HUES48 (cell line): Measurements from ENCODE around the gene PIK3CA.
"Not testable (repeated sequence)": the region's sequence is repeated elsewhere in the genome, so short reads cannot be mapped to it uniquely, and the experiment has no call there.

Source experiments
- H3K27ac ChIP-seq: one replicate; pipeline ENCODE4 v1.7.0; 2013; ENCODE audit warnings: low read depth, low read length, inconsistent platforms
- H3K27me3 ChIP-seq: 2 replicates; pipeline ENCODE4 v1.6.1; 2013; ENCODE audit warnings: mild to moderate bottlenecking, low read length; ENCODE audit not compliant: control insufficient read depth, insufficient read depth
- H3K36me3 ChIP-seq: 2 replicates; pipeline ENCODE4 v1.6.1; 2013; ENCODE audit warnings: low read length; ENCODE audit not compliant: control insufficient read depth, insufficient read depth
- H3K4me1 ChIP-seq: 2 replicates; pipeline ENCODE4 v1.6.1; 2013; ENCODE audit warnings: mild to moderate bottlenecking, low read length; ENCODE audit not compliant: control insufficient read depth, insufficient read depth
- H3K4me3 ChIP-seq: 2 replicates; pipeline ENCODE4 v1.5.1; 2013; ENCODE audit warnings: mild to moderate bottlenecking, low read depth, low read length
- H3K9ac ChIP-seq: 2 replicates; pipeline ENCODE4 v1.6.1; 2013; ENCODE audit warnings: mild to moderate bottlenecking, low read depth, low read length, moderate library complexity
- H3K9me3 ChIP-seq: 2 replicates; pipeline ENCODE4 v1.6.1; 2013; ENCODE audit warnings: low read length; ENCODE audit not compliant: control insufficient read depth, insufficient read depth

PIK3CA gene

GRCh38 chr3:179240299-179240698 lies 92.1 kb downstream of the PIK3CA start:
- not testable (repeated sequence) for H3K4me1 ChIP-seq, H3K9me3 ChIP-seq, H3K27me3 ChIP-seq, H3K9ac ChIP-seq, H3K4me3 ChIP-seq, H3K36me3 ChIP-seq, H3K27ac ChIP-seq

- not testable (repeated sequence) for H3K4me1 ChIP-seq, H3K27me3 ChIP-seq, H3K9ac ChIP-seq, H3K9me3 ChIP-seq, H3K36me3 ChIP-seq, H3K4me3 ChIP-seq, H3K27ac ChIP-seq
Measured at GRCh38 chr3:179242859-179243258, 94.7 kb downstream of the PIK3CA start.

- no peaks in the 10 kb centered on the region for H3K9me3 ChIP-seq
- H3K4me3 ChIP-seq = no peak overlapping the region
- no peaks in the 10 kb centered on the region for H3K27me3 ChIP-seq
- H3K36me3 ChIP-seq = peaks cover 2% of the 10 kb centered on the region; the same call in 1 of the 2 replicates
- H3K27ac ChIP-seq = no peak overlapping the region
- peaks cover 4% of the 10 kb centered on the region; the same call in 1 of the 2 replicates for H3K4me1 ChIP-seq
- no peak overlapping the region for H3K9ac ChIP-seq
Measured at GRCh38 chr3:179244878-179245277, 96.7 kb downstream of the PIK3CA start.

GRCh38 chr3:179247289-179248015 lies 99.3 kb downstream of the PIK3CA start:
- peaks cover 2% of the 10 kb centered on the region; the same call in 1 of the 2 replicates for H3K36me3 ChIP-seq
- no peak overlapping the region for H3K9ac ChIP-seq
- no peak overlapping the region for H3K4me3 ChIP-seq
- H3K27me3 ChIP-seq = no peaks in the 10 kb centered on the region
- H3K27ac ChIP-seq = no peak overlapping the region
- H3K9me3 ChIP-seq = no peaks in the 10 kb centered on the region
- H3K4me1 ChIP-seq = peaks cover 4% of the 10 kb centered on the region; the same call in 1 of the 2 replicates

- H3K9me3 ChIP-seq = no peaks in the 10 kb centered on the region
- H3K9ac ChIP-seq = no peak within 1 kb of the TSS
- no peak within 1 kb of the TSS for H3K27ac ChIP-seq
- peaks cover 2% of the 10 kb centered on the region; the same call in 1 of the 2 replicates for H3K36me3 ChIP-seq
- no peaks in the 10 kb centered on the region for H3K4me1 ChIP-seq
- no peaks in the 10 kb centered on the region for H3K27me3 ChIP-seq
- H3K4me3 ChIP-seq = no peak within 1 kb of the TSS
Measured at GRCh38 chr3:179250803-179251476, 102.8 kb downstream of the PIK3CA start, which contains the start of gene KCNMB3. KCNMB3 (minus strand) TSS chr3:179251114; CDS start chr3:179250990, 124 bp downstream.

DNA sequence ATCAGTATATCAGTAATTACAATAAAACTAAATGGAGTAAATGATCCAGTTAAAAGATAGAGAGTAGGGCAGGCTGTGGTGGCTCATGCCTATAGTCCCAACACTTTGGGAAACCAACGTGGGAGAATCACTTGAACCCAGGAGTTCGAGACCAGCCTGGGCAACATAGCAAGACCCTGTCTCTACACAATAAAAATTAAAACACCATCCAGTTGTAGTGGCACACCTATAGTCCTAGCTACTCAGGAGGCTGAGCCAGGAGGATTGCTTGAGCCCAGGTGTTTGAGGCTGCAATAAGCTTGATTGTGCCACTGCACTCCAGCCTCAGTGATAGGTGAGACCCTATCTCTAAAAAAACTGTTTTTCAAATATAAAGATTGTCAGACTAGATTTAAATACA lies 108.7 kb downstream of the PIK3CA start:
- H3K9me3 ChIP-seq = peaks cover 8% of the 10 kb centered on the region; the same call in 1 of the 2 replicates
- no peak overlapping the region for H3K9ac ChIP-seq
- H3K4me1 ChIP-seq = no peaks in the 10 kb centered on the region
- H3K36me3 ChIP-seq = no peaks in the 10 kb centered on the region
- H3K4me3 ChIP-seq = no peak overlapping the region
- H3K27ac ChIP-seq = no peak overlapping the region
- peaks cover 8% of the 10 kb centered on the region for H3K27me3 ChIP-seq

- not testable (repeated sequence) for H3K9ac ChIP-seq, H3K9me3 ChIP-seq, H3K36me3 ChIP-seq, H3K27ac ChIP-seq, H3K27me3 ChIP-seq, H3K4me3 ChIP-seq, H3K4me1 ChIP-seq
Measured at GRCh38 chr3:179257742-179258141, 109.6 kb downstream of the PIK3CA start.

DNA sequence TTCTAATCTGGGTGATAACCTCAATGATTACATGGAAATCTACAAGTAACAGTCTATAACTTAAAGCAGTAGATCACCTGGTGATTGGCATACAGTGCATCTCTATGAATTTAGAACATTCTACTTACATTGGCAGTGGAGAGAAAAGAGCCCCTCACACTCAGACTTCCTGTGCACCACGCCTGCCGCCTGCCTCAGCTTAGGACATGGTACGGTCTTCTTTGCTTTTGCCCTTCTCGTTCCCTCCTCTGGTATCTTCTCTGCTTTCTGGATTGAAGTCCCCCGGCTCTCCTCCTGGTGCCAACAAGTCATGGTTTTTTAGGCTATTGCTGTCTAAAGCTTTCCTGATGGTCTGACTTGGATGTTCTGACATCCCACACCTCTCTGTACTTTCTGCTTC lies 110.7 kb downstream of the PIK3CA start:
- Histone ChIP-seq H3K4me3 (no peak overlapping the region), H3K36me3 (no peaks in the 10 kb centered on the region), H3K9me3 (peaks cover 8% of the 10 kb centered on the region; the same call in 1 of the 2 replicates), H3K27me3 (peaks cover 8% of the 10 kb centered on the region), H3K4me1 (no peaks in the 10 kb centered on the region), H3K9ac (no peak overlapping the region), H3K27ac (no peak overlapping the region)

DNA sequence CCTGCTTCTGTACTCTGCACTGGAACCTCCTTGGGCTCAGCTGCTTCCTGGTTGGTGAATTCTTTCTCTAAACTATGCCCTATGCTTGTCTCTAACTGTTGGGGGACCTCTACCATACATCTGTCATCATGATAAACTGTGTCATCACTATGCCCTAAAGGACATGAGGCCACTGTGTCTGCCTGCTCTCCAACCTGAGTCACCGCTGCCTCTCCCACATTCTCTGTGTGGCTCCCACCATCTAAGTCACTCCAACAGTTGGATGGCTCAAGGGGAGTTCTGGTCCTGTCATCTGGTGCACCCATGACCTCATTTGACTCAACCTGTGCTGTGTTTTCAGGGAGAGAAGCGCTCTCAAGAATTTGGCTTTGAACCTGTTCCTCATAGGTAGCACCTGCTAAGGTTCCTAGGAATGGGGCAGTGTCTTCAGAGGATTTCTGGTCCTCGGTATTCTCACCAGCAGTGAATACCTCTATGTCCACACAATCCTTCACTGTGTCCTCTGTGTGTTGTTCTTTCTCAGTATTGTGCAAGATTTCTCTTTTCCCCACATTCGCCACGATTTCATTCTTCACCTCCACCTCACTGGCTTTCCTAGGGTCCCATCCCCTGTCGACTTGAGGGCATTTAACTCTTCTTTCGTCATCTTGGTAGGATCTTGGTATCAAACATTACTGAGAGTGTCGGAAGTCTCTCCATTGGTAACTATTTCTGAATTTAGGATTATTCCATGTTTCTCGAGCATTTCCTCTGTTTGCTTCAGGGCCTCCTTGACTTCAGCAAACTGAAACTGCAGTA lies 112.0 kb downstream of the PIK3CA start:
- not testable (repeated sequence) for H3K27ac ChIP-seq, H3K36me3 ChIP-seq, H3K9me3 ChIP-seq, H3K4me1 ChIP-seq, H3K9ac ChIP-seq, H3K4me3 ChIP-seq, H3K27me3 ChIP-seq

- H3K27me3 ChIP-seq = peaks cover 8% of the 10 kb centered on the region
Measured at GRCh38 chr3:179260949-179261765, 113.0 kb downstream of the PIK3CA start.

More at GRCh38 chr3:179260949-179261765, 113.0 kb downstream of the PIK3CA start:
- Histone ChIP-seq H3K4me1 (no peaks in the 10 kb centered on the region), H3K27ac (no peak overlapping the region), H3K9ac (peak overlapping the region; percentile 59; the same call in 1 of the 2 replicates), H3K9me3 (peaks cover 8% of the 10 kb centered on the region; the same call in 1 of the 2 replicates), H3K4me3 (peak overlapping the region; percentile 63), H3K36me3 (no peaks in the 10 kb centered on the region)
